ENCODE data around the gene ARRB2.

- TF ChIP-seq GLIS3 (CRISPR knock-in tag; IDR thresholded peaks at IDR 0.05) (no peak), ZNF70 (CRISPR knock-in tag; IDR thresholded peaks at IDR 0.05) (no peak), ARNTL (CRISPR knock-in tag; IDR thresholded peaks at IDR 0.05; ENCODE audit: borderline replicate concordance, low read depth) (no peak)
These were observed 7.8 kb downstream of the ARRB2 start for GRCh38 chr17:4718276-4718675.

Measured in SK-N-SH treated with all-trans-retinoic acid at 6 μM for 48 hours (cell line).